Upper lobe of right lung (tissue), 1 donor: ENCODE results near the gene SLC12A2. TPM values are rescaled to one million over a fixed set of nuclear protein-coding genes. Genes with fewer than 3 reads are reported as not detected.
A peak's percentile ranks its signal among the peaks of the same experiment; 100 is the strongest.

Experiments
- ATAC-seq: fragments of 200-7000 bp; cut with Tn5 transposase; one replicate; pipeline ENCODE4 v1.9.1; 2020; ENCODE audit warnings: mild to moderate bottlenecking, moderate library complexity
- DNase-seq: peaks from one replicate; pipeline ENCODE4 v3.0.0-alpha.2; 2020
- H3K27ac ChIP-seq: fragments of 200-600 bp; one replicate; pipeline ENCODE4 v1.8.0; 2022
- H3K27me3 ChIP-seq: fragments of 200-600 bp; one replicate; pipeline ENCODE4 v1.8.0; 2022; ENCODE audit warnings: mild to moderate bottlenecking
- H3K36me3 ChIP-seq: fragments of 200-600 bp; one replicate; pipeline ENCODE4 v1.8.0; 2022
- H3K4me1 ChIP-seq: fragments of 200-600 bp; one replicate; pipeline ENCODE4 v1.8.0; 2022
- H3K4me3 ChIP-seq: fragments of 200-600 bp; one replicate; pipeline ENCODE4 v1.8.0; 2022; ENCODE audit warnings: mild to moderate bottlenecking
- H3K9me3 ChIP-seq: fragments of 200-600 bp; one replicate; pipeline ENCODE4 v1.8.0; 2022
- intact Hi-C: fragments of 100-400 bp; cut with DNase I; formaldehyde crosslinking; loops from one replicate; pipeline ENCODE4 v1.11.0; 2022
- total RNA-seq: library from RNA; stranded (reverse); fragmentation: NEBNext Ultra II Directional; extraction: Animal tissue kit (Norgen Biotek cat#: 25700); gene quantifications from one replicate; pipeline ENCODE4 v1.2.1, GENCODE V29; 2021
- TF ChIP-seq, protein P1 (sequence below): fragments of 200-600 bp; IDR thresholded peaks from one replicate; pipeline ENCODE4 v1.8.0; 2022; ENCODE audit warnings: antibody characterized with exemption
- donor health status: DM: no; HTN: yes; CAD: no; lungs with severe emphysema.

Gene SLC12A2
- total RNA-seq, 1 donor from 2014 or later = 23.2 TPM

DNA sequence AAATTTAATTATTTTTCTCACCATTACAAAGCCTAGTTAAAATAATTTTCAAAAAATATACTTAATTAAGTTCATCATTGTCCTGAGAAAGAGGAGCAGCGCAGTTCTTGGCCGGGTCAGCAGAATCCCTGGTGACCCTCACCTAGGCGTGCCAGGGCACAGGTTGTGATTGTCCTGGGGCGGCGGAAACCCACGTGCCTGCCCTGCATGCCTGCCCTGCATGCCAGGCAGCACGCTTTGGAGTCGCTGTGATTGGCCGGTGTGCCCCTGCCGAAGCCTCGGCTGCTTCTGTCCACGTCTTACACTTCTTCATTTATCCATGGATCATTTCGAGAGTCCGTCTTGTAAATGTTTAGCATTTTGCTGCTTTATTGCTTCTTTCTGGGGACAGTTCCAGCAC, 25.6 kb downstream of the SLC12A2 start:
- Histone ChIP-seq H3K27me3 (no peaks in the 10 kb centered on the region), H3K9me3 (no peaks in the 10 kb centered on the region), H3K4me3 (no peak overlapping the region), H3K27ac (no peak overlapping the region), H3K4me1 (no peaks in the 10 kb centered on the region), H3K36me3 (peaks cover 5% of the 10 kb centered on the region)
- no peak for DNase-seq
- no peak for ATAC-seq
- TF ChIP-seq, protein P1, sequence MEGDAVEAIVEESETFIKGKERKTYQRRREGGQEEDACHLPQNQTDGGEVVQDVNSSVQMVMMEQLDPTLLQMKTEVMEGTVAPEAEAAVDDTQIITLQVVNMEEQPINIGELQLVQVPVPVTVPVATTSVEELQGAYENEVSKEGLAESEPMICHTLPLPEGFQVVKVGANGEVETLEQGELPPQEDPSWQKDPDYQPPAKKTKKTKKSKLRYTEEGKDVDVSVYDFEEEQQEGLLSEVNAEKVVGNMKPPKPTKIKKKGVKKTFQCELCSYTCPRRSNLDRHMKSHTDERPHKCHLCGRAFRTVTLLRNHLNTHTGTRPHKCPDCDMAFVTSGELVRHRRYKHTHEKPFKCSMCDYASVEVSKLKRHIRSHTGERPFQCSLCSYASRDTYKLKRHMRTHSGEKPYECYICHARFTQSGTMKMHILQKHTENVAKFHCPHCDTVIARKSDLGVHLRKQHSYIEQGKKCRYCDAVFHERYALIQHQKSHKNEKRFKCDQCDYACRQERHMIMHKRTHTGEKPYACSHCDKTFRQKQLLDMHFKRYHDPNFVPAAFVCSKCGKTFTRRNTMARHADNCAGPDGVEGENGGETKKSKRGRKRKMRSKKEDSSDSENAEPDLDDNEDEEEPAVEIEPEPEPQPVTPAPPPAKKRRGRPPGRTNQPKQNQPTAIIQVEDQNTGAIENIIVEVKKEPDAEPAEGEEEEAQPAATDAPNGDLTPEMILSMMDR = no peak
- intact Hi-C loops = no loop called here

DNA sequence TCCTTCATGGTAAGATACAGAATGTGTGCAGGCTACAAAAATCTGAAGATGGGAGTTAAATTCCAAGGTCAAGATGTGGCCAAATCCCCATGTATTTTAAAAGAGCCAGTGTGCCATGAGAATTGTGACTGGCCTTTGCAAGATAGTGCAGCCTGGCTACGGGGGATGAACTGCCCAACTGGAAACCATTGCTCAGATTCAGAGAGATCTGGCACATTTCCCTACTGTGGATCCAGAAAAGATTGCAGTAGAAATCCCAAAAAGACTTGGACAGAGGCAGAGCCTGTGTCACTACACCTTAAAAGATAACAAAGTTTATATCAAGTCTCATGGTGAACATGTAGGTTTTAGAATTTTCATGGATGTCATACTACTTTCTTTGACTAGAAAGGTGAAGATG, 26.2 kb downstream of the SLC12A2 start:
- Histone ChIP-seq H3K36me3 (peaks cover 5% of the 10 kb centered on the region), H3K9me3 (no peaks in the 10 kb centered on the region), H3K4me3 (no peak overlapping the region), H3K27ac (no peak overlapping the region), H3K27me3 (no peaks in the 10 kb centered on the region), H3K4me1 (no peaks in the 10 kb centered on the region)
- intact Hi-C loops = no loop called here
- TF ChIP-seq, protein P1 = no peak
- DNase-seq (no peak), ATAC-seq (no peak)

DNA sequence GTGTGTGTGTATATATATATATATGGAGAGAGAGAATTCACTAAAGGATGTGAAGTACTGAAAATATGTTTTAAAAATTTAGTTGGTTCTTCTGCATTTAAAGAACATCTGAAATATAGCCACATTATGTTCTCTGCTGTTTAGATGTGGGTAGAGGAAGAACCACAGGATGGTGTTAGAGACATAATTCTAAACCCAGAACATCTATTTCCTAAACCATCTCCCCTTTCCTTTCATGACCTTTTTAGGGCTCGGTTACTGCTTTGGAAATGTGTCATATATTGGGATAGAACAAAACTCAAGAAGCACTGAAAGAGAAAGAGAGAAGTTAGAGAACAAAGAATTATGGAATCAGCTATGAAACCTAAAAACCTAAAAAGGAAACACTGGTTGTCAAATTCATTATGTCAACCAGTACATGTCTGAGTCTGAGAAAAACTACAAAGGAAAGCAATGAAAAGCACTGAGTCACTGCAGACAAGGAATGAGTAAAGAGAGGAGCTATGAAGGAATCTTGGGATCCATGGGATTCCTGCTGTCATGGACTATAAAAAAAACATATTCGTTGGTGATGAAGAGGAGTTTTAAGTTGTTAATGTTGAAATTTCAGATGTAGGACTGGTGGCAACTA, 28.4 kb downstream of the SLC12A2 start:
- no peak overlapping the region for H3K27ac ChIP-seq
- H3K36me3 ChIP-seq = peaks cover 22% of the 10 kb centered on the region
- intact Hi-C loops = no loop called here
- no peaks in the 10 kb centered on the region for H3K9me3 ChIP-seq
- ATAC-seq (no peak), DNase-seq (no peak)
- TF ChIP-seq, protein P1 = no peak
- H3K4me1 ChIP-seq = no peaks in the 10 kb centered on the region
- H3K27me3 ChIP-seq = no peaks in the 10 kb centered on the region
- H3K4me3 ChIP-seq = no peak overlapping the region

DNA sequence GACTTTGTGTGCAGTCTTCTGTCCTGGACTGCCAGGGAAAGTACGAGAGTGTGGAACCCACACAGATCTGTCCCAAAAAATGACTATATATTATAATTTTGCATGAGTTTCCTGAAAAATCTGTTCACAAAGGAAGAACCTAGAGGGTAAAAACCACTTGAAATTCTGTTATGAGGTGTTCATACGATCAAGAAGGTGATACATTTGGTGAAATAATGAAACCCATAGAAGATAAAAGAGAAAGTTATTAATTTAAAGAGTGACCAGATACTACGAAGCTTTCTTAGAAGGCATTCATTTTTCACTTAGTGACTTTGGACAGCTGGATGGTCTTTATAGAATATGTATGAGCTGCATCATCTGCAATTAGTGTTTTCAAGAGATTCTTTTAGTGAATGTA, 32.9 kb downstream of the SLC12A2 start:
- Histone ChIP-seq H3K4me1 (no peaks in the 10 kb centered on the region), H3K36me3 (peaks cover 22% of the 10 kb centered on the region), H3K27me3 (no peaks in the 10 kb centered on the region), H3K9me3 (no peaks in the 10 kb centered on the region), H3K27ac (no peak overlapping the region), H3K4me3 (no peak overlapping the region)
- intact Hi-C loops = no loop called here
- no peak for DNase-seq
- TF ChIP-seq, protein P1 = no peak
- no peak for ATAC-seq

DNA sequence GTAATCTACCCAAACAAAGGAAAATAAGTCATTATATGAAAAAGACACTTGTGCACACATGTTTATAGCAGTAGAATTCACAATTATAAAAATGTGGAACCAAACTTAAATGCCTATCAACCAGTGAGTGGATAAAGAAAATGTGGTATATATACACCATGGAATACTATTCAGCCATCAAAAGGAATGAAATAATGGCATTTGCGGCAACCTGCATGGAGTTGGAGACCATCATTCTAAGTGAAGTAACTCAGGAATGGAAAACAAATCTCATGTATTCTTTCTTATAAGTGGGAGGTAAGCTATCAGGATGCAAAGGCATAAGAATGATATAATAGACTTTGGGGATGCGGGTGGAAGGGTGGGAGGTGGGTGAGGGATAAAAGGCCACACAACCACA, 34.6 kb downstream of the SLC12A2 start:
- intact Hi-C loops = no loop called here
- DNase-seq = no peak
- TF ChIP-seq, protein P1 = no peak
- no peak overlapping the region for H3K4me3 ChIP-seq
- H3K4me1 ChIP-seq = no peaks in the 10 kb centered on the region
- H3K9me3 ChIP-seq = no peaks in the 10 kb centered on the region
- H3K27me3 ChIP-seq = no peaks in the 10 kb centered on the region
- H3K27ac ChIP-seq = no peak overlapping the region
- H3K36me3 ChIP-seq = peaks cover 19% of the 10 kb centered on the region
- no peak for ATAC-seq

DNA sequence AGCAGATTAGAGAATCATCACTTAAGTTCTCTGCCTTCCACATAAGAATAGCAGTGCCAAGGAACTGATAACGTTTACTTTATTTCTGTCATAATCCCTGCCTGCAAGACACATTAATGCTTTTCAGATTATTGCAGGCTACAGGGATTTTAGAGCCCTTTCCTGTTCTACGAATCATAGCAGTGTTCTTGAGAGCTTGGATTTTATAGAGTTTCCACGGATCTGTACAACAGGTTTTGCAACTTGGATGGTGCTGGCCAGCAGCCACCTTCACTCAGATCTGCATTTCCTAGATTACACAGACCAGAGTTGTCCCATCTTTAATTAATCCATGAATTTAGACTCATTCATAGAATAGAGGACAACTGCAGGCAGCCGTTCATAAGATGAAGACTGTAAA, 38.1 kb downstream of the SLC12A2 start:
- ATAC-seq = peak; percentile 48
- Histone ChIP-seq H3K4me1 (no peaks in the 10 kb centered on the region), H3K36me3 (peaks cover 1% of the 10 kb centered on the region), H3K27ac (no peak overlapping the region), H3K4me3 (no peak overlapping the region), H3K27me3 (no peaks in the 10 kb centered on the region), H3K9me3 (no peaks in the 10 kb centered on the region)
- TF ChIP-seq, protein P1 = no peak
- DNase-seq = no peak
- intact Hi-C loops = no loop called here
